GM12892 (cell line): Measurements from ENCODE around the gene SAP30BP.

Source experiments
- POLR2A ChIP-seq: IDR thresholded peaks from 2 replicates; pipeline ENCODE4 v1.6.1; 2011; ENCODE audit warnings: low read depth, low read length, control low read depth
- POLR2AphosphoS5 ChIP-seq: IDR thresholded peaks from 2 replicates; pipeline ENCODE4 v1.6.1; 2011; ENCODE audit warnings: low read depth, low read length, control low read depth
- TAF1 ChIP-seq: IDR thresholded peaks from 2 replicates; pipeline ENCODE4 v1.6.1; 2011; ENCODE audit warnings: low read depth, mild to moderate bottlenecking, control low read depth, low read length, borderline replicate concordance

DNA sequence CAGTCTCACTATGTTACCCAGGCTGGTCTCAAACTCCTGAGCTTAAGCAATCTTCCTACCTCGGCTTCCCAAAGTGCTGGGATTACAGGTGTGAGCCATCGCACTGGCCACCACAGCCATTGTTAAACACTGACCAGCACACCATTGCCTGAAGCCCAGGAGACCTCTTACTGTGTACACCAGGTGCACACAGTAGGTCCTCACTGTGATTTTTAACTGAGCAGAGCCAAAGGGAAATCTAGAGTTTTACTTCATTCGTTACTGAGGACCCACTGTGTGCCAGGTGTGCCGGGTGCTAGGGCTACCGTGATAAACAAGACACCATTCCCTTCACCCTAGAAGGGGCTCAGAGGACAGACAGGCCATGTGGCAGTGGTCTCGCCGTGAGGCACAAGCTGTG is 58.4 kb downstream of the SAP30BP start:
- TF ChIP-seq POLR2A (no peak), POLR2AphosphoS5 (no peak), TAF1 (no peak)
